G401 (cell line): Measurements from ENCODE around the gene TDP2. TPM values are rescaled to one million over a fixed set of nuclear protein-coding genes. Genes with fewer than 3 reads are reported as not detected.
"Not testable (repeated sequence)": the region's sequence is repeated elsewhere in the genome, so short reads cannot be mapped to it uniquely, and the experiment has no call there.

ENCODE experiments used
- DNase-seq: peaks from one replicate; pipeline ENCODE4 v3.0.0-alpha.2; 2015; ENCODE audit warnings: low spot score
- in situ Hi-C: cut with HindIII; loops from 2 replicates; pipeline ENCODE4 v1.10.0; 2016; ENCODE audit warnings: low sequenced_read_pairs, mixed read lengths
- total RNA-seq: library from RNA; depleted of rRNA; stranded (reverse); fragments of >200 nt; shearing (Covaris generic); gene quantifications from 2 replicates; pipeline ENCODE4 v1.2.3, GENCODE V29; 2014

TDP2 gene
- total RNA-seq, 1 experiment from 2014 or later = 58.3 TPM

DNA sequence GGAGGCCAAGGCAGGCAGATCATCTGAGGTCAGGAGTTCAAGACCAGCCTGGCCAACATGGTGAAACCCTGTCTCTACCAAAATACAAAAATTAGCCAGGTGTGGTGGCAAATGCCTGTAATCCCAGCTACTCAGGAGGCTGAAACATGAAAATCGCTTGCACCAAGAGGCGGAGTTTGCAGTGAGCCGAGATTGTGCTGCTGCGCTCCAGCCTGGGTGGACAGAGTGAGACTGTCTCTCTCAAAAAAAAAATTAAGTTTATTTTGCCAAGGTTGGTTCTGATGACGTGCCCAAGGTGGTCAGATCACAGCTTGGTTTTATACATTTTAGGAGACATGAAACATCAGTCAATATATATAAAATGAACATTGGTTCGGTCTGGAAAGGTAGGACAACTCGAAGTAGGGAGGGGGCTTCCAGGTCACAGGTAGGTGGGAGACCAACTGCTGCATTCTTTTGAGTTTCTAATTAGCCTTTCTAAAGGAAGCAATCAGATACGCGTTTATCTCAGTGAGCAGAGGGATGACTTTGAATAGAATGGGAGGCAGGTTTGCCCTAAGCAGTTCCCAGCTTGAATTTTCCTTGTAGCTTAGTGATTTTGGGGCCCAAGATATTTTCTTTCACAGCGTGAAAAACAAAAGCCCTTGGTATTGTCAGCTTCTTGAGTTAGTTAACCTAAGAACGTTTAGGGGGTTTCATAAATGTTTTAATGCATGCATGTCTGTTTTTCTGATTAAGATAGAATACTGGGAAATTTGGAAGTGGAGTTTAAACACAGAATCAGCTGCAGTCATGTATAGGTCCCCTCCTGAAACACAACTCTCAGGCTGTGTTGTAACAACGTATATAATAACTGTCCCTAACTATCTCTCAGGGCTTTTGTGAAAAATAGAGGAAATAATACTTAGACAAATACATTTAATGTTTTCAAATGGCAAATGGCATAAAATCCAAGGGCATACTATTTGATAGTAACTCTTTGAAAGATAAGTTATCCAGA lies 16.9 kb upstream of the TDP2 start:
- DNase-seq = no peak
- in situ Hi-C loops = no loop called here

- DNase-seq = no peak
- in situ Hi-C loops = no loop called here
These were observed 13.9 kb upstream of the TDP2 start for GRCh38 chr6:24680582-24680981.

- in situ Hi-C loops, DNase-seq: not testable (repeated sequence)
These were observed 12.2 kb upstream of the TDP2 start for GRCh38 chr6:24678792-24679352.

DNA sequence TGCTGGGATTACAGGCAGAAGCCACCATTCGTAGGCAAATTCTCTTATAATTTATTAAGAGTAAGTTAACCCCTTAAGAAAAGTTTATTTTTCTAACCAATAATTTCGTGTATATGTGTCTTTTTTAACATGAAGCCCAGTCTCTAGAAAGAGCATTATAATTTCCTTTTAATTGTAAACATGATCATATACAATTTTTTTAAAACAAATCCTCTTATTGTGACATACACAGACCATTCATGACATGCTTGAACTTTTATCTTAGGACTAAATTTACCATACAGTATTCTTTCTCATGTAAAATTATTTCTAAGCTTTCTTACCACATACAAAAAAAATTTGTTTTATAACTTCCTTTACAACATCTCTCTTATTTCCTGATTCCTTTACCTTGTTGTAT lies 6.9 kb upstream of the TDP2 start:
- DNase-seq = no peak
- in situ Hi-C loops = no loop called here

DNA sequence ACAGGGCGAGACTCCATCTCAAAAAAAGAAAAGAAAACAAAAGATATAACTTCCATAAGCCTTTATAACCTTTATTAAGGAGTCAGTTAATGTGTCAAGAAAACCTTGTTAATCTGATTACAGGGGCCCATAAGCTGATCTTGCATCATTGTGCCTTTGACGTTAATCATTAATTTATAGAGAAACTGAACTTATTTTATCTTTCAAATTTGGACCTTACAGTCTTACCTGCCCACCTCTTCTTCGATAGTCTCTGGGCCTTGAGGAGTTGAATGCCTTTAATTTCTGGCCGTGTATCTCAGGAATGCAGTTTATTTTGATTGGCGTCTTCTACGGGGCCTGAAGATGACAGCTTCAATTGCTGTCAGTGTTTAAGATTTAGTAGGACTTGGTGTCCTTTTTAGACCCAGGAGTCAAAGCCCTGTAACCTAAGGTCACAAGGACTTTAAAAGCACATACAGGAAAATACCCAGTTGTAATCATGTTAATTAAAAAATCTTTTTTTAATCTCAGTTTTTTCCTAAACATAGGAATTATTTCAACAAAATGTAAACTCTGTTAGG lies 6.0 kb upstream of the TDP2 start:
- no peak for DNase-seq
- in situ Hi-C loops = no loop called here

DNA sequence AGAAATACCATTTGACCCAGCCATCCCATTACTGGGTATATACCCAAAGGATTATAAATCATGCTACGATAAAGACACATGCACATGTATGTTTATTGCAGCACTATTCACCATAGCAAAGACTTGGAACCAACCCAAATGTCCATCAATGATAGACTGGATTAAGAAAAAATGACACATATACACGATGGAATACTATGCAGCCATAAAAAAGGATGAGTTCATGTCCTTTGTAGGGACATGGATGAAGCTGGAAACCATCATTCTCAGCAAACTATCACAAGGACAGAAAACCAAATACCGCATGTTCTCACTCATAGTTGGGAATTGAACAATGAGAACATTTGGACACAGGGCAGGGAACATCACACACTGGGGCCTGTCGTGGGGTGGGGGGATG lies 4.4 kb upstream of the TDP2 start:
- in situ Hi-C loops, DNase-seq: not testable (repeated sequence)

DNA sequence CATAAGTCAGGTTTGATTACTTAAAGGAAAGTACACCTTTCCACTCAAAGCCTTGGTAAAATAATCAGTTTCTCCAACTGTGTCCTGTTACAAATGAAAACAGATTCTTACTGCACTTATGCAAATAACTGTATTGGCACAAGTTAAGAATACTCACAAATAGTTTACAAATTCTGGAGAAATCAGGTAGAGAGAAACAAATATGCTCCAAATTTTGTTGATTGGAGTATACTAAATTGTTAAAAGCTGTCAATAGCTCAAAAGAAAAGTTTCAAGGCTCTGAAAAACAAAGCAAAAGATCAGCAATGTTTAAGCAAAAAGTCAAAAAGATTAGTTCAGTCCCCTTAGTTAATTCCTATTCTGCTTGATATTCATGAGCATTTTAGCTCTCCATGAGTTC lies 3.8 kb upstream of the TDP2 start:
- DNase-seq, in situ Hi-C loops: not testable (repeated sequence)

- in situ Hi-C loops = no loop called here
- no peak for DNase-seq
These were observed 2.3 kb upstream of the TDP2 start for GRCh38 chr6:24668997-24669361.

- DNase-seq, in situ Hi-C loops: not testable (repeated sequence)
These were observed 1.6 kb upstream of the TDP2 start for GRCh38 chr6:24668066-24668996.

DNA sequence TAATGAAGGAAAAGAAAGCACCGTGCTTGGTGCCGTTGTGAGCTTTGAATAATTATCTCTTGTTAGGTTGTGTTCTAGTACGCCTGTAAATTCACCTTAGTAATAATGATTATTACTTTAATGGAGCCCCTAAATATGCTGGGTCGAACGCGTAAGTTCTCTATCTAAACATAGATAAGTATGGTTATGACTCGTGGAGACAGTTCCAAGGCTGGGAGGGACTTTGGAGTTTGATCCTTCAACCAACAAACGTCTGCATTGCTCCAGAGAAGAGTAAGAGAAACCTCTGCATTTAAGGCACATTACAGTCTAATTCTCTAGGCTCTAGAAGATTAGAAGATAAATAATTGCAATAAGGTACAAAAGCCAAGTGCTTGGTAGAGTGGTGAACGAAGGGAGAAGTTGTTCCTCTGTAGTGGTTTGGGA lies 692 bp upstream of the TDP2 start:
- in situ Hi-C loops = no loop called here
- DNase-seq = peak; percentile 16

DNA sequence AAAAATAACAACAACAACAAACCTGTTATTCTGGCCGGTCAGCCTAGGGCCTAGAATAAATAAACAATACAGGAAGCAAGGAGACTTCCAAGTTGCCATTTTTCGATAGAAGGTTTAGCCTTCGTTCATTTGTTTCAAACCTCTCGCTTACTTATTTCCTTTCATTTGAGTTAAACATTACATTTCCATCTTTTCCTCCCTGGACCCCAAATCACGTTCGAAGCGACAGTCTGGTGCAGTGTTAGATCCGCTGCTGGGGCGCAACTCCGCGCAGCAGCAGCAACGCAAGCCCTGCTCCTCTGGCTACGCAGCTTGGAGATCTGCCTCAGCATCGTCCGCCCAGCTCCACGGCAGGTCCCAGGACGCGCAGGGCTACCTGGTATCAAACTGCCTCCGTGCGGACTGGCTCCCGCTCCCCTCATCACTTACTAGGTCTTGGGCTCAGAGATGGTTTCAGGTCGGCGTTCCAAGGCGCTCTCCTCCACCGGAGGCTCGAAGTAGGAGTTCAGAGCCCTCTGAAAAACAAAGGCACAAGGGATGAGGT lies 530 bp downstream of the TDP2 start:
- peak; percentile 72 for DNase-seq
- in situ Hi-C loops = no loop called here

DNA sequence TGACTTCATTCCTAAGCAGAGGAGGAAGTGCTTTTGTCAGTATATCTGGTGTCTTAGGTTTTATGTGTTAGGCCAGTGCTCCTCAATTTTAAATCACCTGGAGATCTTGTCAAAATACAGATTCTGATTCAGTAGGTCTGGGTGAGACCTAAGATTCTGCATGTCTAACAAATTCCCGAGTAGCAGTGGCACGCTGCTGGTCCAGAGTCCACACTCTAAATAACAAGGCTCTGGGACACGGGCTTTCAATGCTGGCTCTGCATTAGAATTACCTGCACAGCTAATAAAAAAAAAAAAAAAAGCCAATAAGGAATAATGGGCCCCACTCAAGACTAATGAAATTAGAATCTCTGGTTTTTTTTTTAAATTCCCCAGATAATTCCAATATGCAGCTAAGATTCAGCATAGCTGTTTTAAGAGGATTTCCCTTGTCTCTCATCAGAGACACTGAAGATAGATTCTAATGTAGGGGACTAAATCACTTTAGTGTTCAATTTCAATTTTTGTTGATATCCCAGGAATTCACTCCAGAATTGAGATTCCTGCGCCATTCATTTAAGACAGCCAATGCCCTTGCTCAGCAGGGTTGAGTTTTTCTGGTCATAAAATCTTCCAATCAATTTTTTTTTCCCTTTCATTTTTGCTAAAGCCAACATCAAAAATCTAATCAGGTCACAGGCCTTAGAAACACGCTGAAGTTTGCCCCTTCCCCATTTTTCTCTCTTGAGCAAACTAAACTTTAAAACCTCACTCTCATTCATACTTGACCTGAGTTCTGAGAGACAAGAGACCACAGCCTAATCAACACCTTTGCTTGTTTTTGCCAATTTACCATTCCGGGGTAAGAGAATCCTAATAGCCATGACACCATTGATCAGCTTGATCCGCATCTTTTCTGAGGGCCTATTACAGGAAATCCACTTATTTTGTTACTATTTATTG lies 2.4 kb downstream of the TDP2 start:
- DNase-seq = no peak
- in situ Hi-C loops = no loop called here

GRCh38 chr6:24663189-24663588 lies 3.5 kb downstream of the TDP2 start:
- no peak for DNase-seq
- in situ Hi-C loops = no loop called here

GRCh38 chr6:24662236-24662635 lies 4.5 kb downstream of the TDP2 start:
- no peak for DNase-seq
- in situ Hi-C loops = no loop called here

DNA sequence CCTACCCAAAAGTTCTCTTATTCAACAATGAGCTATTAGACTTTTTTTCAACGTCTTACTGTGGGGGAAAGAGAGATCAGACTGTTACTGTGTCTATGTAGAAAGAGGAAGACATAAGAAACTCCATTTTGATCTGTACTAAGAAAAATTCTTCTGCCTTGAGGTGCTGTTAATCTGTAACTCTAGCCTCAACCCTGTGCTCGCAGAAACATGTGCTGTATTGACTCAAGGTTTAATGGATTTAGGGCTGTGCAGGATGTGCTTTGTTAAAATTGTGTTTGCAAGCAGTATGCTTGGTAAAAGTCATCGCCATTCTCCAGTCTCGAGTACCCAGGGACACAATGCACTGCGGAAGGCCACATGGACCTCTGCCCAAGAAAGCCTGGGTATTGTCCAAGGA lies 4.9 kb downstream of the TDP2 start:
- peak; percentile 30 for DNase-seq
- in situ Hi-C loops = not testable (repeated sequence)

GRCh38 chr6:24660105-24660504 lies 6.6 kb downstream of the TDP2 start:
- in situ Hi-C loops = no loop called here
- DNase-seq = no peak

GRCh38 chr6:24659561-24659960 lies 7.1 kb downstream of the TDP2 start:
- no peak for DNase-seq
- in situ Hi-C loops = no loop called here
